HG02798 (cell line): ENCODE results near the gene CA11.
A peak's percentile ranks its signal among the peaks of the same experiment; 100 is the strongest.

Experiments
- ATAC-seq: cut with Tn5 transposase; IDR thresholded peaks from one replicate; pipeline ENCODE4 v1.9.1; 2021; ENCODE audit warnings: mild to moderate bottlenecking; ENCODE audit not compliant: unreplicated experiment, poor library complexity

Gene CA11

GRCh38 chr19:48631225-48631624, 14.8 kb downstream of the CA11 start:
- no peak for ATAC-seq

- ATAC-seq: no peak
These were observed 15.5 kb downstream of the CA11 start for GRCh38 chr19:48630296-48631063.

- ATAC-seq: no peak
These were observed 16.2 kb downstream of the CA11 start for GRCh38 chr19:48629599-48630295.

GRCh38 chr19:48629297-48629598, 16.7 kb downstream of the CA11 start:
- ATAC-seq: no peak

- no peak for ATAC-seq
These were observed 17.3 kb downstream of the CA11 start for GRCh38 chr19:48628486-48629296.

- ATAC-seq: no peak
These were observed 18.1 kb downstream of the CA11 start for GRCh38 chr19:48627865-48628314.

GRCh38 chr19:48627201-48627864, 18.7 kb downstream of the CA11 start:
- ATAC-seq: no peak

- ATAC-seq: no peak
These were observed 20.1 kb downstream of the CA11 start for GRCh38 chr19:48625891-48626327.

- no peak for ATAC-seq
These were observed 20.9 kb downstream of the CA11 start for GRCh38 chr19:48624791-48625723.

- peak; percentile 68 for ATAC-seq
These were observed 21.9 kb downstream of the CA11 start for GRCh38 chr19:48624067-48624594.

- no peak for ATAC-seq
These were observed 22.4 kb downstream of the CA11 start for GRCh38 chr19:48623556-48624066.

- no peak for ATAC-seq
These were observed 26.0 kb downstream of the CA11 start for GRCh38 chr19:48619692-48620585.

GRCh38 chr19:48618916-48619691, 26.9 kb downstream of the CA11 start, which contains the start of the genes RPL18 and SPHK2:
TSS of gene RPL18 (minus strand) at chr19:48619178. CDS start at chr19:48619143, 35 bp downstream.
TSS of gene SPHK2 (plus strand) at chr19:48619506. CDS start at chr19:48620515, 1,009 bp downstream.
- peak; percentile 90 for ATAC-seq

- no peak for ATAC-seq
These were observed 27.6 kb downstream of the CA11 start for GRCh38 chr19:48618278-48618915.

- no peak for ATAC-seq
These were observed 28.6 kb downstream of the CA11 start for GRCh38 chr19:48617146-48617937.
